Midbrain (tissue), 1 donor: ENCODE data around the gene INPP1.

Source experiments
- DNase-seq: peaks from one replicate; lab custom pipeline; 2025; lab: John Stamatoyannopoulos, UW

Gene INPP1

GRCh38 chr2:190361572-190361971, 18.2 kb downstream of the INPP1 start:
- DNase-seq, result no peak

DNA sequence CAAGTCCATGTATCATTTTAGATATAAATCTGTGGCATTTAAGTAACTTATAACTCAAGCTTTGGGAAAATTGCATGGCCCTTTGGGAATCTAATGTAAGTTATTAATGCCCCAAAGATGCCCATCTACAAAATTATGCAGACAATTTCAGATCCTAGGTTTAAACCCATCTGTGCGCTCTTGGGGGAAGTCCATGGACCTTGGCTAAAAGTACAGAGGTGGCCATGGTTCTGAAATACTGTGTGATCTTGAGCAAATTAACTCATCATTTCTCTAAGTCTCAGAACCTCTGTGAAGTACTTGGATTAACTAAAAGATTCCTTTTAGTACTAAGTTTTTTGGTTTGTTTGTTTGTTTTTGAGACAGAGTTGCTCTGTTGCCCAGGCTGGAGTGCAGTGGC, 19.5 kb downstream of the INPP1 start:
- no peak for DNase-seq

DNA sequence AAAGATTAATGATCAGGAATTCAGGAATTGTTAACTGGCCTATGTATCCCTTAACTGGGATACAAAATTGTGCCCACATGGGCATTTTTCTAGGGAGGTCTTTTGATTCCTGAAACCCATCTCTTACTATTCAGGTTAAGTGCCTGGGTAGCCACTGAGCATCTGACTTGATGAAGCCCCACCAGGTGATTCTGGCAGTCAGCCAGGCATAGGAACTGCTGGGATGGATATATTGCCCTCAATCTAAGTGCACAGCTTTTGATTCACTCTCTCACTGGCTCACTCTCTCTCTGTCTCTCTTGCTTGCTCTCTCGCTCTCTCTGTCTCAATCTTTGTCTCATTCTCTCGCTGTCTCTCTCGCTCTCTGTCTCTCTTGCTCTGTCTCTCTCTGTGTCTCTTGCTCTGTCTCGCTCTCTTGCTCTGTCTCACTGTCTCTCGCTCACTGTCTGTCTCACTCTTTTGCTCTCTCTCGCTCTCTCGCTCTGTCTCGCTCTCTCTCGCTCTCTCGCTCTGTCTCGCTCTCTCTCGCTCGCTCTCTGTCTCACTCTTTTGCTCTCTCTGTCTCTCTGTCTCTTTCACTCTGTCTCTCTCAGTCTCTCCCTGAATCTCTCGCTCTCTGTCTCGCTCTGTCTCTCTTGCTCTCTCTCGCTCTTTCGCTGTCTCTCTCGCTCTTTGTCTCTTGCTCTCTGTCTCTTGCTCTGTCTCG, 22.3 kb downstream of the INPP1 start:
- DNase-seq, result no peak

DNA sequence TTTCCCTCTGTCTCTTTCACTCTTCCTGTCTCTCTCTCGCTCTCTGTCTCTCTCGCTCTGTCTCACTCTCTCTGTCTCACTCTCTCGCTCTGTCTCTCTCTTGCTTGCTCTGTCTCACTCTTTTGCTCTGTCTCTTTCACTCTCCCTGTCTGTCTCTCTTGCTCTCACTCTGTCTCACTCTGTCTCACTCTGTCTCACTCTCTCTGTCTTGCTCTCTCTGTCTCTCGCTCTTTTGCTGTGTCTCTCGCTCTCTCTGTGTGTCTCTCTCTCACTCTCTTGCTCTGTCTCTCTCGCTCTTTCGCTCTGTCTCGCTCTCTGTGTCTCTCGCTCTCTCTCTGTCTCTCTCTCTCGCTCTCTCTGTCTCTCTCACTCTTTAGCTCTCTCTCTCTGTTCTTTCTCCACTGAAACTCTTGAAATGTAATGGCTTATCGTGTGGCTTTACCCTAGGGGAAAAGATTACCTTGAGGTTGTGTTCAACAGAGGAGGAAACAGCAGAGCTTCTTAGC, 22.9 kb downstream of the INPP1 start:
- DNase-seq, result no peak

DNA sequence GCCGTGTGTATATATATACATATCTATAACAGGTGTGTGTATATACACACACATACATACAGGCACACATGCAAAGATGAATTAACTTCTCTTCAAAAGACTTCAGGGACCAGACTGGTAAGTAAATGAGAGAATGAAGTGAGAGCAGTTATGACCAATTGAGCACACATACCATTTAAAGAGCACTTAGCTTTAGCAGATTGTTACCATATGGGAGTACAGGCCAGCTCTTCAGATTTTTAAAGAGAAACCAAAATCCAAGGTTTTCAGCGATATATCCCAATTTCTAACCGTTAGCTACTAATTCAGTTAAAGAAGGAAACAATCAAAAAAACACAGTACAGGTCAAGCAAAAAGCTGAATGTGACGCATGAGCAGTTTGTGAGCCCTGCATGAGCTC, 23.7 kb downstream of the INPP1 start:
- no peak for DNase-seq

GRCh38 chr2:190369635-190370034, 26.2 kb downstream of the INPP1 start:
- DNase-seq, result no peak

- no peak for DNase-seq
Measured at GRCh38 chr2:190376083-190376482, 32.7 kb downstream of the INPP1 start.

GRCh38 chr2:190376591-190377245, 33.3 kb downstream of the INPP1 start:
- DNase-seq, result no peak

- DNase-seq, result no peak
Measured at GRCh38 chr2:190378880-190379237, 35.5 kb downstream of the INPP1 start.

GRCh38 chr2:190379249-190379964, 36.0 kb downstream of the INPP1 start:
- DNase-seq, result no peak

GRCh38 chr2:190380962-190381412, 37.6 kb downstream of the INPP1 start:
- no peak for DNase-seq

GRCh38 chr2:190382851-190383250, 39.5 kb downstream of the INPP1 start:
- DNase-seq, result peak; percentile 20

DNA sequence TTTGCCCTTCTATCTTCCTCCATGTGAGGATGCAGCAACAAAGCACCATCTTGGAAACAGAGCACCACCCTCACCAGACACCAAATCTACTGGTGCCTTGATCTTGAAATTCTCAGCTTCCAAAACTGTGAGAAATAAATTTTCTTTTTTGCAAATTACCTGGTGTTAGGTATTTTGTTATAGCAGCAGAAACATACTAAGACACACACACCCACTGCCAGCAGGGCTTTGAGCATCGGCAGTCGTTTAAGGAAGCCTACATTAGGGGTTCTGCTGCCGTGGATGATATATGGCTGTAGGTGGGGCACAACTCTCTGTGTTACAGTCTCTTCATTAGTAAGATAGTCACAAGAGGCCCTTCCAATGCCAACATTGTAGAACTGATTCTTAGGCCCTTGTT, 44.0 kb downstream of the INPP1 start:
- no peak for DNase-seq

DNA sequence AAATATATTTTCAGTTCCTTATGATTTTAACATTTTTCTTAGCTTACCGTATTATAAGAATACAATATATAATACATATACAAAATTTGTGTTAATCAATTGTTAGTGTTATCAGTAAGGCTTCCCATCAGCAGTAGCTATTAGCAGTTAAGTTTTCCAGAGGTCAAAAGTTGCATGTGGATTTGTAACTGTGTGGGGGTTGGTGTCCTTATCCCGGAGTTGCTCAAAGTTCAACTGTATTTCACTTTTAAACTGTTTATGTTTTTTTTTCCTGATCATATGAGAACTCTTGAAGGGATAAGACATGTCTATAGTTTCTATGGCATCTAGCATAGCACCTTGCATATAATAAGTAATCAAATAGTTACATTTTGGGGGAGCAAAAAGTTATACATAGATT, 52.9 kb downstream of the INPP1 start:
- DNase-seq, result no peak

DNA sequence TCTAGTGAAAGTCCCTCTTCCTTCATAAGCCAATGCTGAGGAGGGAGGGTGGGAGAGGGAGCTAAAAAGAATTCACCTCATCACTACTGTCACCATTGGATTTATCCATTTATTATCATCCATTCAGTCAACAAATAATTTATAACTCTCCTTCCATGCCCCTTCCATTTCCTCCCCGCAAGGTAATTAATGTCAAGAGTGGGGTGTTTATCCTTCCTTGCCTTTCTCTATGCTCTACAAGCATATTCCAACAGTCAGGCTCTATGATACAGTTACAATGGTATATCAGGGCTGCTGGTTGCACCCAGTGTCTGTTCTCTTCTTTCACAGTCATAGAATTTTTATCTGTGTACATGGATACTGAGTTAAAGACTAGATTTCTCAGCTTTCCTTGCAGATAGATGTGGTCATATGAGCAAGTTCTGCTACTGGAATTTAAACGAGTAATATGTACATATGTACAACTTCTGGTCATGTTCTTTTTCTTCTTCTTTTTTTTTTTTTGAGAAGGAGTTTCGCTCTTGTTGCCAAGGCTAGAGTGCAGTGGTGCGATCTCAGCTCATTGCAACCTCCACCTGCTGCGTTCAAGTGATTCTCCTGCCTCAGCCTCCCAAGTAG, 59.7 kb downstream of the INPP1 start:
- no peak for DNase-seq

GRCh38 chr2:190404487-190404886, 61.1 kb downstream of the INPP1 start:
- DNase-seq, result no peak

DNA sequence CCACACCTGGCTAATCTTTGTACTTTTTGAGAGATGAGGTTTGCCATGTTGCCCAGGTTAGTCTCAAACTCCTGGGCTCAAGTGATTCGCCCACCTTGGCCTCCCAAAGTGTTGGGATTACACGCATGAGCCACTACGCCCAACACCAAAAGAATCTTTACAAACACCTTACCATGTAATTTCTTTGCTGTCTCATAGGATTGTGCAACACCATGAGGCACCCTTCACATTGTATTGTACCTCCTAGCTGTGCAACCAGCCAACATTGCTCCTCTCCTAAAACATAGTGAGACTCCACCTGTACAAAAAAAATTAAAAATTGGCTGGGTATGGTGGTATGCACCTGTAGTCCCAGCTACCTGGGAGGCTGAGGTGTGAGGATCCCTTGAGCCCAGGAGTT, 61.7 kb downstream of the INPP1 start:
- DNase-seq, result no peak

GRCh38 chr2:190405995-190406394, 62.6 kb downstream of the INPP1 start:
- no peak for DNase-seq

DNA sequence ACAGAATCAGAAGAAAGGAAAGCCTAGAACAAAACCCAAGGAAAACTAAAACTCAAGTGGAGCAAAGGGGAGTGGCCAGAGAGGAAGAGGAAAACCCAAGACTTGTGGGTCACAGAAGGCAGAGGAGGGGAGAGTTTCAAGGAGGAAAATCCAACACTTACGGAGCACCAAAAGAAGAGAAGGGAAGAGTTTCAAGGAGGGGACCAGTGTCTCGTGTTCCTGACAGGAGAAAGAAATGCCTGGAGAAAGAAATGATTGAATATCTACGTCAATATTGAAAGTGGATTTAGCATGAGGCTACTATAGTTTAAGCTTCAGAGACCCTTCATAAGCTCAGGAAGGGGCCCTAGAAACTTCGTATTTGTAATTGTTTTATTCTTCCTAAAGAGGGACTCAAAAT, 63.4 kb downstream of the INPP1 start:
- no peak for DNase-seq

DNA sequence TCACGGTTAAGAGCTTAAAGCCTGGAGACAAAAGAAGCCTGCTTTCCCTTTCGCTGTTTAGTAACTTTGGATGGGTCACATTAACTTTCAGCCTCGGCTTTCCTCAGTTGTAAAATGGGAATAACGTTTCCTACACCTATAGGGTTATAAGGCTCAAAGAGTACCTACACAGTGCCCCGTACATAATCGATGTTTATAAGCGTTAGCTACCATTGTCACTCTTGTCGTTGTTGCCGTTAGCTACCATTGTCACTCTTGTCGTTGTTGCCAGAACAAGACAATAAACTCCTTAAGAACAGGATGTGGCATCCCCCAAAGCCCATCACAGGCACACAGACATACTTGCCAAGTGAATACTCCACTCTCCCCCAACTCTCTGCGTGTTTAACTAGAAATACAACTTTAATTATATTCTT, 63.9 kb downstream of the INPP1 start:
- no peak for DNase-seq

DNA sequence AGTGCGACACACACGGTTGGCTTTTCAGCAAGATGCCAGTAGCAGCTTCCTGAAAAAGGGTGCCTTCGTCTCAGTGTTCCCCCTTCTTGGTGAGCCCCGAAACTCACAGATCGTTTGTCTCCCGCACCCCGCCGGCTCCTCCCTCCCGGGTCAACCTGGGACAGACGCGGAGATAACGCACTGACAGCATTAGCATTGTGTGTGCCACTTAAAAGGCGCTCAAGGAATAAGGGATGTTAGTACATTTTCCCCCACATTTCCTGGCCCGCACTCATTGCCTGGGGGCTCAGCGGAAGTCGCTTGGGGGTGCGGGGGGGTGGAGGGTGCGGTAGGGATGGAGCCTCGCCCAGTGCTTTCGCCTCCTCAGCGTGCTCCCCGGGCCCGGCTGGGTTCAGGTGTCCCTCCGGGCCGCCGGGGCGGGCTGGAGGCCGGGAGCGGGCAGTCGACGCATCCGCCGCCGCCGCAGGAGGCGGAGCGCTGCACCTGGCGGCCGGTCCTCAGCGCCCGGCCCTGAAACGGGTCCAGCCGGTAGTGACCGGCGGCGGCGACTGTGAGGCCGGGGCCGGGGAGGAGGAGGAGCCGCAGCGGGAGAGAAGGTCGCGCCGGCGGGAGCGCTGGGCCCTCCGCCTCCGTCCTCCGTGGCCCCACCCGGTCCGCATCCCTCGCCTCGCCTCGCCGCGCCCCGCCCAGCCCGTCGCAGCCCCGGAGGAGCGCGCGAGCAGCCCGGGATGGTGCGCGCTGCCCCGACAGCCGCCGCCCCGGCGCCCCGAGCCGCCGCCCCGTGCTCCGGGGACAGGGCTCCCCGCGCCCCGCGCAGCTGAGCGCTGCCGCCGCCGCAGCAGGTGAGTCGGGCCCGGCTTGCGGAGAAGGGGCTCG, 64.5 kb downstream of the INPP1 start, which contains the start of gene MFSD6:
MFSD6 (plus strand) TSS at position 694 of the 876 bp plus-strand sequence. CDS start 27,675 bp downstream, outside the sequence.
- peak; percentile 60 for DNase-seq
